SKM-1 (cell line): ENCODE data around the gene TSPAN17.

Experiments used
- DNase-seq: peaks from one replicate; lab custom pipeline; 2025; ENCODE audit not compliant: unreplicated experiment; lab: John Stamatoyannopoulos, UW

TSPAN17 gene

GRCh38 chr5:176658817-176659511 is 11.7 kb downstream of the TSPAN17 start:
- no peak for DNase-seq

GRCh38 chr5:176659512-176659839 is 12.2 kb downstream of the TSPAN17 start:
- no peak for DNase-seq

- no peak for DNase-seq
Measured at GRCh38 chr5:176659860-176660461, 12.7 kb downstream of the TSPAN17 start.

GRCh38 chr5:176660530-176660859 is 13.2 kb downstream of the TSPAN17 start:
- DNase-seq: no peak

- DNase-seq: peak; percentile 7
Measured at GRCh38 chr5:176660860-176661641, 13.8 kb downstream of the TSPAN17 start.

- DNase-seq: no peak
Measured at GRCh38 chr5:176661676-176662075, 14.4 kb downstream of the TSPAN17 start.

- DNase-seq: no peak
Measured at GRCh38 chr5:176662371-176663333, 15.4 kb downstream of the TSPAN17 start.

- no peak for DNase-seq
Measured at GRCh38 chr5:176663566-176663965, 16.3 kb downstream of the TSPAN17 start.

GRCh38 chr5:176664479-176664878 is 17.2 kb downstream of the TSPAN17 start:
- no peak for DNase-seq

- DNase-seq: no peak
Measured at GRCh38 chr5:176664886-176665285, 17.6 kb downstream of the TSPAN17 start.

- DNase-seq: no peak
Measured at GRCh38 chr5:176665517-176665916, 18.2 kb downstream of the TSPAN17 start.

- DNase-seq: no peak
Measured at GRCh38 chr5:176667637-176668036, 20.4 kb downstream of the TSPAN17 start.

GRCh38 chr5:176670449-176670848 is 23.2 kb downstream of the TSPAN17 start:
- no peak for DNase-seq

- no peak for DNase-seq
Measured at GRCh38 chr5:176671399-176671798, 24.1 kb downstream of the TSPAN17 start.

GRCh38 chr5:176671890-176672747 is 24.8 kb downstream of the TSPAN17 start:
- DNase-seq: no peak

- DNase-seq: no peak
Measured at GRCh38 chr5:176673651-176674583, 26.6 kb downstream of the TSPAN17 start.

GRCh38 chr5:176674799-176675198 is 27.5 kb downstream of the TSPAN17 start:
- DNase-seq: no peak

GRCh38 chr5:176675676-176676360 is 28.5 kb downstream of the TSPAN17 start:
- DNase-seq: no peak
